Neural crest cell (in vitro differentiated cells): ENCODE results near the gene CALML5. TPM values are rescaled to one million over a fixed set of nuclear protein-coding genes. Genes with fewer than 3 reads are reported as not detected.

ENCODE experiments used
- DNase-seq: peaks from one replicate; pipeline ENCODE4 v3.0.0; 2021; ENCODE audit warnings: low read depth, mixed read lengths, low spot score
- H3K27ac Mint-ChIP-seq: one replicate; pipeline ENCODE4 v1.8.0; 2021; ENCODE audit warnings: mild to moderate bottlenecking, mixed read lengths; ENCODE audit not compliant: unreplicated experiment
- H3K27me3 Mint-ChIP-seq: 2 replicates; pipeline ENCODE4 v1.8.0; 2021; ENCODE audit warnings: low read depth, mild to moderate bottlenecking, mixed read lengths
- H3K36me3 Mint-ChIP-seq: 2 replicates; pipeline ENCODE4 v1.8.0; 2021; ENCODE audit warnings: low read depth, mild to moderate bottlenecking, mixed read lengths
- H3K4me1 Mint-ChIP-seq: 2 replicates; pipeline ENCODE4 v1.8.0; 2021; ENCODE audit warnings: mixed read lengths
- H3K4me3 Mint-ChIP-seq: one replicate; pipeline ENCODE4 v1.8.0; 2021; ENCODE audit warnings: mild to moderate bottlenecking, mixed read lengths
- H3K9me3 Mint-ChIP-seq: 2 replicates; pipeline ENCODE4 v1.8.0; 2021; ENCODE audit warnings: mixed read lengths
- CTCF ChIP-seq: fragments of 200-600 bp; sonication (generic); conservative IDR thresholded peaks from 2 replicates; pipeline ENCODE4 v1.5.0; 2021; ENCODE audit warnings: antibody characterized with exemption, mild to moderate bottlenecking
- total RNA-seq: library from RNA; stranded (reverse); gene quantifications from 2 replicates; pipeline ENCODE4 v1.2.1, GENCODE V29; 2021

CALML5 gene
- total RNA-seq, 1 donor from 2014 or later = not detected

DNA sequence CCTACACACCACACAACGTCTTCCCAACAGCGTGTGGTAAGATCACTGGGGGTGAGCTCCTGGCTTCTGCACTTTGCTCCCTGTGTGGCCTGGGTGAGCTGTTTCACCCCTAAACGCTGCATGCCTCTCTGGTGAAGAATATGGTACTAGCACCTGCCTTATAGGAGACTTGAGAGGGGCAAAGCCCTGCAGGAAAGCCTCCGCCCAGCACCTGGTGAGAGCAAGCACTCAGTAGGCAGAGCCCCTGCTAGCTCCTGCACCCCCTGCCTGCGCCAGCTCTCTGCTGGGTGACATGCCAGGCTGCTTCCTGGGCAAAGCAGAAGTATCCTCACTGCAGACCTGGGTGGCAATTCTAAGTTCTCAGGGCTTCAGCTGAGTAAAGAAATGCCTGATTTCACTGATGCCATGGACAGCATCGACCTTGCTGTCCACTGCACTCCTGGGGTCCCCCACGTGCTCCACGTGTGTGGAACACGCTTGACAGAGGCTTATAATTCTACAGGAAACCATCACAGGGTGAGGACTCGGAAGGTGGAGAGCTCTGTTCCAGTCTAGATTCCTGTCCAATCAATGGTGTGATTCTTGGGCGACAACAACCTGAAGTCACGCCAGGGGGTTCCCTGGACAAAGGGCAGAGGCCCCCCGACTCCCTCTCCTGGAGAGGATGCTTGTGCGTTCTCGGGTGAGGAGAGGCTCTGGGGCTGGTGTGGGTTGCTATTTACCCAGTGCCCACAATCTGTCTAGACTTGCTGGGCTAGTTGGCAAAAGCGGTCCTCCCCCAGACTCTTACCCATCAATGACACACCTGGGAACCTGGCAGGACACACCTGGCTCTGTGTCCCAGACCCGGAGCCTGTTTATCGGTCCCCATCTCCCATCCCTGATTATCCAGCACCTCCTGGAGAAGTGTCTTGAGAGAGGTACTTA is 5.0 kb upstream of the CALML5 start:
- Mint-ChIP-seq H3K27me3 (no peaks in the 10 kb centered on the region), H3K9me3 (no peaks in the 10 kb centered on the region), H3K4me3 (no peak overlapping the region), H3K27ac (no peak overlapping the region), H3K4me1 (peaks cover 4% of the 10 kb centered on the region), H3K36me3 (no peaks in the 10 kb centered on the region)
- DNase-seq = no peak
- TF ChIP-seq CTCF = no peak

DNA sequence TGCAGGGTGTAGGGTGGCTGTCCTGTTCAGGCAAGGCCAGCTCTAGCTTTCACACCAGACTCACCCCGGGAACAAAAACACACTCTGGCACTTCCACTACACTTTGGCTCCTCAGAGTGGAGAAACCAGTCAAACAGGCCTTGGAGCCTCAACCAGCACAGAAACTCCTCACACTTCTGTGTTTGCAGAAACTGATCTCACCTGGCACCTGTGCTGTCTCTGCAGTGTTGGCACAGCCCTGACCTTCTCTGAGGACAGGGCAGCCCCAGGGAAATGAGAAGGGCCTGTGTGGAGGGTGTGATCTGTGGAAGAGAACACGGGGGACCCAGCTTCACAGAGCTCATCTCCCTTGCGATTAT is 4.1 kb upstream of the CALML5 start:
- Mint-ChIP-seq H3K9me3 (no peaks in the 10 kb centered on the region), H3K27ac (no peak overlapping the region), H3K4me1 (peaks cover 4% of the 10 kb centered on the region), H3K27me3 (no peaks in the 10 kb centered on the region), H3K4me3 (no peak overlapping the region), H3K36me3 (no peaks in the 10 kb centered on the region)
- TF ChIP-seq CTCF = no peak
- no peak for DNase-seq

- no peaks in the 10 kb centered on the region for H3K9me3 Mint-ChIP-seq
- H3K4me3 Mint-ChIP-seq = no peak overlapping the region
- no peak overlapping the region for H3K27ac Mint-ChIP-seq
- no peak for DNase-seq
- no peaks in the 10 kb centered on the region for H3K27me3 Mint-ChIP-seq
- no peaks in the 10 kb centered on the region for H3K36me3 Mint-ChIP-seq
- no peak for TF ChIP-seq CTCF
- peaks cover 4% of the 10 kb centered on the region for H3K4me1 Mint-ChIP-seq
Observed at GRCh38 chr10:5502571-5503476, 3.5 kb upstream of the CALML5 start.

DNA sequence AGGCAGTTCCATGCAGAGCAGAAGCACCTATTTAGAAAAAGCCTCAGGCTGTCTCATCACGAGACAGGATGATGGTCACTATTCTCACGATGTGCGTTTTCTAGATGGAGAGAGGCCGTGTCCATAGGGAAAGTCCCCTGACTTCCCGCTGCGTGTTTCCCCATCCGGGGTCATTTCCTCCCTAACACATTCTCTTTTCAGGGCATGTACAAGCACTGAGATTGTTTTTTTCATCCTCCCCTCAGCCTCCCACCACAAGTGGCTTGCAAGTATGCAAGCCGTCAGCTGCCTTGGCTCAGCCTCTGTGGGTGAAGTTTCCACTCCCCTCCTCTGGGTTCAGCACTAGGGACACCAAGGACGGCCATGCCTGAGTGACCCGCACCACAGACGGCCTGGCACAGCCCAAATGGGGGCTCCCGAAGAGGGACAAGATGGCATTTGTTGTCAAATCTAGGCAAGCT is 2.7 kb upstream of the CALML5 start:
- no peaks in the 10 kb centered on the region for H3K36me3 Mint-ChIP-seq
- H3K4me3 Mint-ChIP-seq = no peak overlapping the region
- DNase-seq = no peak
- no peaks in the 10 kb centered on the region for H3K9me3 Mint-ChIP-seq
- TF ChIP-seq CTCF = no peak
- no peaks in the 10 kb centered on the region for H3K27me3 Mint-ChIP-seq
- no peak overlapping the region for H3K27ac Mint-ChIP-seq
- H3K4me1 Mint-ChIP-seq = peaks cover 4% of the 10 kb centered on the region

DNA sequence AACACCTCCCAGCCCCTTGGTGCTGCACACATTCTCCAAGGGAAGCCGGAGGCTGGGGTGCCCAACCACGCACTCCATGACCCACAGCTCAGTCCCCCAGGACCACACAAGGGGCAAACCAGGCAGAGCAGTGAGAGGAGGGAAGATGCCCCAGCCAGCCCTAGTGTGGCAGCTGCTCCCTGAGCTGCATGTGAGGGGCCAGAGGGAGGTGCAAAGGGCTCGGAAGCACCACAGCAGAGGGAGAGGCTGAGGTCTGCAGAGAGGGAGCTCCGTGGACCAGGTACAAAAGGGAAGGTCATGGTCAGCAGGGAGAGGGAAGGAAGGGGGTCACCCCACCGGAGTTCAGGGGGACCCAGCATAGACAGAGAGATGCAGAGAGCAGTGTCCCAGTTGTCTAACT is 1.5 kb upstream of the CALML5 start:
- TF ChIP-seq CTCF = no peak
- Mint-ChIP-seq H3K27ac (peak overlapping the region; percentile 17), H3K4me3 (no peak overlapping the region), H3K9me3 (no peaks in the 10 kb centered on the region), H3K4me1 (peaks cover 4% of the 10 kb centered on the region), H3K36me3 (no peaks in the 10 kb centered on the region), H3K27me3 (no peaks in the 10 kb centered on the region)
- DNase-seq = no peak
